Islet of Langerhans (tissue), 1 donor: Measurements from ENCODE around the gene HAUS7.

Experiments used
- FAIRE-seq: peaks from one replicate; lab custom pipeline; 2011; peaks lifted over from hg19 to GRCh38; lab: Jason Lieb, UNC

The HAUS7 gene

GRCh38 chrX:153476666-153477363, 6.4 kb upstream of the HAUS7 start:
- no peak for FAIRE-seq

GRCh38 chrX:153475751-153476281, 5.4 kb upstream of the HAUS7 start:
- FAIRE-seq = no peak

- no peak for FAIRE-seq
Measured at GRCh38 chrX:153475271-153475670, 4.9 kb upstream of the HAUS7 start.

- FAIRE-seq = no peak
Measured at GRCh38 chrX:153474718-153475117, 4.3 kb upstream of the HAUS7 start.

GRCh38 chrX:153474266-153474665, 3.9 kb upstream of the HAUS7 start:
- FAIRE-seq = no peak

GRCh38 chrX:153473126-153473525, 2.8 kb upstream of the HAUS7 start:
- FAIRE-seq = no peak

GRCh38 chrX:153471663-153472280, 1.4 kb upstream of the HAUS7 start:
- FAIRE-seq = no peak

GRCh38 chrX:153469811-153470410, 465 bp downstream of the HAUS7 start:
- FAIRE-seq = no peak

GRCh38 chrX:153468008-153468580, 2.3 kb downstream of the HAUS7 start:
- FAIRE-seq = no peak

GRCh38 chrX:153465691-153466380, 4.5 kb downstream of the HAUS7 start:
- no peak for FAIRE-seq

GRCh38 chrX:153464116-153464515, 6.3 kb downstream of the HAUS7 start:
- no peak for FAIRE-seq

- FAIRE-seq = no peak
Measured at GRCh38 chrX:153463556-153463955, 6.8 kb downstream of the HAUS7 start.

GRCh38 chrX:153463031-153463430, 7.3 kb downstream of the HAUS7 start:
- FAIRE-seq = no peak

- FAIRE-seq = no peak
Measured at GRCh38 chrX:153462291-153462690, 8.1 kb downstream of the HAUS7 start.

GRCh38 chrX:153460826-153461225, 9.6 kb downstream of the HAUS7 start:
- no peak for FAIRE-seq

- no peak for FAIRE-seq
Measured at GRCh38 chrX:153459986-153460385, 10.4 kb downstream of the HAUS7 start.

- FAIRE-seq = no peak
Measured at GRCh38 chrX:153458476-153458875, 11.9 kb downstream of the HAUS7 start.

GRCh38 chrX:153457827-153458466, 12.4 kb downstream of the HAUS7 start:
- FAIRE-seq = no peak

GRCh38 chrX:153457136-153457825, 13.1 kb downstream of the HAUS7 start:
- FAIRE-seq = no peak

GRCh38 chrX:153456704-153457103, 13.7 kb downstream of the HAUS7 start:
- FAIRE-seq = no peak

GRCh38 chrX:153456161-153456560, 14.2 kb downstream of the HAUS7 start:
- FAIRE-seq = no peak
